DMS153 treated with DMSO at 0.1 percent for 48 hours (cell line): ENCODE data around the gene PCDHGB3.
"Not testable (repeated sequence)": the region's sequence is repeated elsewhere in the genome, so short reads cannot be mapped to it uniquely, and the experiment has no call there.

Source experiments
- DNase-seq: peaks from one replicate; lab custom pipeline; 2025; ENCODE audit not compliant: unreplicated experiment; lab: John Stamatoyannopoulos, UW

Gene PCDHGB3

DNA sequence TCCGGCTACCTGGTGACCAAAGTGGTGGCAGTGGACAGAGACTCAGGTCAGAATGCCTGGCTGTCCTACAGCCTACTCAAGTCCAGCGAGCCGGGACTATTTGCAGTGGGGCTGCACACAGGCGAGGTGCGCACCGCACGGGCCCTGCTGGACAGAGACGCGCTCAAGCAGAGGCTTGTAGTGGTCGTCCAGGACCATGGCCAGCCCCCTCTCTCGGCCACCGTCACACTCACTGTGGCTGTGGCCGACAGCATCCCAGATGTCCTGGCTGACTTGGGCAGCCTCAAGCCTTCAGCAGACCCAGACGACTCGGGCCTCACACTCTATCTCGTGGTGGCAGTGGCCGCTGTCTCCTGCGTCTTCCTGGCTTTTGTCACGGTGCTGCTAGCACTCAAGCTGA lies 13.1 kb upstream of the PCDHGB3 start:
- no peak for DNase-seq

DNA sequence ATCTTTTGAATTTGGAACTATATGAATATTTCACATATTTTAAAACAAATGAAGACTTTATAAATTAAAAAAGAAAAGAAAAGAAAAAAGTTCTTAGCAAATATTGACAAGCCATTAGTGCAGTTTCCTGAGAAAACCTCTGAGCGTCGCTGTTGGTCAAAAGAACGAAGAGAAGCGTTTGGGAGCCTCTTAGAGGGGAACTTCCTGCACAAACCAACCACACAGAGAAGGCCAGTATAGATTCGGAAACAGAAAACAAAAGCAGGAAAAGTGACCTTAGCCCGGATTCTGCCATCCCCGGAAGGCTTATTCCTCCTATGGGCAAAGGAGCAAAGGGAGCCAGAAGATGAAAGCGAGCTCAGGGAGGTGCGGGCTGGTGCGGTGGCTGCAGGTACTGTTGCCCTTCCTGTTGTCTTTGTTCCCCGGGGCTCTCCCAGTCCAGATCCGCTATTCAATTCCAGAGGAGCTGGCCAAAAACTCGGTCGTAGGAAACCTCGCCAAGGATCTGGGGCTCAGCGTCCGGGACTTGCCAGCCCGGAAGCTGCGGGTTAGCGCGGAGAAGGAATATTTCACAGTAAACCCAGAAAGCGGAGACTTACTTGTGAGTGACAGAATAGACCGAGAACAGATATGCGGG lies 10.1 kb upstream of the PCDHGB3 start, which contains the start of gene PCDHGB2:
TSS of gene PCDHGB2 (plus strand) at position 205 of the 637 bp plus-strand sequence. CDS start at position 347, 142 bp downstream.
- DNase-seq: no peak

GRCh38 chr5:141360685-141361084 lies 9.4 kb upstream of the PCDHGB3 start:
- no peak for DNase-seq

DNA sequence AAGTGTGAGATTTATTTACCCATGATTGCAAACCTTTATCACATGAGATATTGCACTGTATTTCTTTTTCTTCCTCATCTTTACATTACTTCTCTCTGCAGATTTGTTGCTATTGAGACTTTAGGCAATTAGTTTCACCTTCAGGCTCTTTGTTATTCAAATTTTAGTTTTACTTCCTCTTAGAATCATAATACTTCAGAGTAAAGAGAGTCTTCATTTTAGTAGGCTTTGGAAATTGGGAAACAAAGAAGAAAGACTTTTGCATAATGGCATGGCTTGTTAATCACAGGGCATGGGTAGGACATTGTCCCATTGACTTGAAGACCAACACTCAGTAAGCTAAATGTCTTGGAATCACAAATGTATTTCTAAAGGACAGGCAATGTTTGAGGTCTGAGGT lies 7.3 kb upstream of the PCDHGB3 start:
- DNase-seq: no peak

- no peak for DNase-seq
Observed at GRCh38 chr5:141363952-141364660, 5.9 kb upstream of the PCDHGB3 start, which contains the start of gene PCDHGA5. Gene PCDHGA5, plus strand, starts transcription at chr5:141364162. Its CDS starts 169 bp downstream, at chr5:141364331.

DNA sequence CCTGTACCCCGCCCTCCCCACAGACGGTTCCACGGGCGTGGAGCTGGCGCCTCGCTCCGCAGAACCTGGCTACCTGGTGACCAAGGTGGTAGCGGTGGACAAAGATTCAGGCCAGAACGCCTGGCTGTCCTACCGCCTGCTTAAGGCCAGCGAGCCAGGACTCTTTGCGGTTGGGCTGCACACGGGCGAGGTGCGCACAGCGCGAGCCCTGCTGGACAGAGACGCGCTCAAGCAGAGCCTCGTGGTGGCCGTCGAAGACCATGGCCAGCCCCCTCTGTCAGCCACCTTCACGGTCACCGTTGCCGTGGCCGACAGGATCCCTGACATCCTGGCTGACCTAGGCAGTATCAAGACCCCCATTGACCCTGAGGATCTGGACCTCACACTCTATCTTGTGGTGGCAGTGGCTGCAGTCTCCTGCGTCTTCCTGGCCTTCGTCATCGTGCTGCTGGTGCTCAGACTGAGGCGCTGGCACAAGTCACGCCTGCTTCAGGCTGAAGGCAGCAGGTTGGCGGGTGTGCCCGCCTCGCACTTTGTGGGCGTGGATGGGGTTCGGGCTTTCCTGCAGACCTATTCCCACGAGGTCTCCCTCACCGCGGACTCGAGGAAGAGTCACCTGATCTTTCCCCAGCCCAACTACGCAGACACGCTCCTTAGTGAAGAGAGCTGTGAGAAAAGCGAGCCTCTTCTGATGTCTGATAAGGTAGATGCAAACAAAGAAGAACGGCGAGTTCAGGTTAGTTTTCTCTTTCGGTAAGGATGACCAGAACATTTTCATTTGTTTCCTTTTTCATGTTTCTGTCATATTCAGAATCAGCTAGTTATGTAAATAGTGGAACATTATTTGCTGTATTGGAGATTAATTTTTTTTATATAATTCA lies 3.8 kb upstream of the PCDHGB3 start:
- no peak for DNase-seq

DNA sequence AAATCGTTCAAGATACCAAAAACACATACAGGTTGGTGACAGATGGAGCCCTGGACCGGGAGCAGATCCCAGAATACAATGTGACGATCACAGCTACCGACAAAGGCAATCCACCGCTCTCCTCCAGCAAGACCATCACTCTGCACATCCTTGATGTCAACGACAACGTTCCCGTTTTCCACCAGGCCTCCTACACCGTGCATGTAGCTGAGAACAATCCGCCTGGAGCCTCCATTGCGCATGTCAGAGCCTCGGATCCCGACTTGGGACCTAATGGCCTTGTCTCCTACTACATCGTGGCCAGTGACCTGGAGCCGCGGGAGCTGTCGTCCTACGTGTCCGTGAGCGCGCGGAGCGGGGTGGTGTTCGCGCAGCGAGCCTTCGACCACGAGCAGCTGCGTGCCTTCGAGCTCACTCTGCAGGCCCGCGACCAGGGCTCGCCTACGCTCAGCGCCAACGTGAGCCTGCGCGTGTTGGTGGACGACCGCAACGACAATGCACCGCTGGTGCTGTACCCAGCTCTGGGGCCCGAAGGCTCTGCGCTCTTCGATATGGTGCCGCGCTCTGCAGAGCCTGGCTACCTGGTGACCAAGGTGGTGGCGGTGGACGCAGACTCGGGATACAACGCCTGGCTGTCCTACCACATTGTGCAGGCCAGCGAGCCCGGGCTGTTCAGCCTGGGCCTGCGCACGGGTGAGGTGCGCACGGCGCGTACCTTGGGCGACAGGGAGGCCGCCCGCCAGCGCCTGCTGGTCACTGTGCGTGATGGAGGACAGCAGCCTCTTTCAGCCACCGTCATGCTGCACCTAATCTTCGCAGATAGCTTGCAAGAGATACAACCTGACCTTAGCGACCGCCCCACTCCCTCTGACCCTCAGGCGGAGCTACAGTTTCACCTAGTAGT lies 1.8 kb downstream of the PCDHGB3 start:
- DNase-seq: no peak

GRCh38 chr5:141373673-141374317 lies 3.8 kb downstream of the PCDHGB3 start, which contains the start of gene PCDHGA6:
Gene PCDHGA6, plus strand, starts transcription at chr5:141373891. Its CDS starts 193 bp downstream, at chr5:141374084.
- no peak for DNase-seq

DNA sequence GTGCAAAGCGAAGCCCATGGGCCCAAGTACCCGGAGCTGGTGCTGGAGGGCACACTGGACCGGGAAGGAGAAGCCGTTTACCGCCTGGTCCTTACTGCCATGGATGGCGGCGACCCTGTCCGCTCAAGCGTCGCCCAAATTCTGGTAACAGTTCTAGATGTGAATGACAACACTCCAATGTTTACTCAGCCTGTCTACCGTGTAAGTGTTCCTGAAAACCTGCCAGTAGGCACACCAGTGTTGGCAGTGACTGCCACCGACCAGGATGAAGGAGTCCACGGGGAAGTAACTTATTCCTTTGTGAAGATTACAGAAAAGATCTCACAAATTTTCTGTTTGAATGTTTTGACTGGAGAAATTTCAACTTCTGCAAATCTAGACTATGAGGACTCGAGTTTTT lies 4.6 kb downstream of the PCDHGB3 start:
- DNase-seq: no peak

- DNase-seq: not testable (repeated sequence)
Observed at GRCh38 chr5:141375444-141376155, 5.6 kb downstream of the PCDHGB3 start.

DNA sequence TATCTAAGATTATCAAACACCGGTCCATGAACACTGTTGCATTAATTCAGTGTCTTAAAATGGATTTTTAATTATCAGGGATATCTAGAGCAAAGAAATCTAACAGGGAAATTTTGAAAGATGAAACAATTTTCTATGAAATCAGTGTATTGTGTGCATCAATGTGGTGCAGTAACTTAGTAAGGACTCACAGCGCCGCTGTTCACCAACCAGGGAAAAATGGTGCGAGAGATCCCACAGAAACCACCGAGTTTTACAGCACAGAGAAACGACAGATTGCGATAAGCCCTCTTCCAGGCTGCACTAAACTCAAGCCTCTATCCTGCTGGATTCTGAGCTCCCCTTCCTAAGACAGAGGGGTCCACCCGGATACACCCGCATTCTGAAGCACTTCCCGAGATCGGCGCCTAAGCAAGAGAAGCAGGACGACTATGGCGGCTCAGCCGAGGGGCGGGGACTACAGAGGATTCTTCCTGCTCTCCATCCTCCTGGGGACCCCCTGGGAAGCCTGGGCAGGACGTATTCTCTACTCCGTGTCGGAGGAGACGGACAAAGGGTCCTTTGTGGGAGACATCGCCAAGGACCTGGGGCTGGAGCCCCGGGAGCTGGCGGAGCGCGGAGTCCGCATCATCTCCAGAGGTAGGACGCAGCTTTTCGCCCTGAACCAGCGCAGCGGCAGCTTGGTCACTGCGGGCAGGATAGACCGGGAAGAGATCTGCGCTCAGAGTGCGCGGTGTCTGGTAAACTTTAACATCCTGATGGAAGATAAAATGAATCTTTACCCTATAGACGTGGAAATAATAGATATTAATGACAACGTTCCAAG lies 12.6 kb downstream of the PCDHGB3 start, which contains the start of gene PCDHGA7:
TSS of gene PCDHGA7 (plus strand) at position 274 of the 826 bp plus-strand sequence. CDS start at position 432, 158 bp downstream.
- no peak for DNase-seq

DNA sequence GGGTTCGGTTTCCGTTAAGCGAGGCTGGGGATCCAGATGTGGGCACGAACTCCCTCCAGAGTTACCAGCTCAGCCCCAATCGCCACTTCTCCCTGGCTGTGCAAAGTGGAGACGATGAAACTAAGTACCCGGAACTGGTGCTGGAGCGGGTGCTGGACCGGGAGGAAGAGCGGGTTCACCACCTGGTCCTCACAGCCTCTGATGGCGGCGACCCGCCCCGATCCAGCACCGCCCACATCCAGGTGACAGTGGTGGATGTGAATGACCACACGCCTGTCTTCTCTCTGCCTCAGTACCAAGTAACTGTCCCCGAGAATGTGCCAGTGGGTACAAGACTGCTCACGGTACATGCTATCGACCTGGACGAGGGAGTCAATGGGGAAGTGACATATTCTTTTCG lies 13.3 kb downstream of the PCDHGB3 start:
- no peak for DNase-seq

DNA sequence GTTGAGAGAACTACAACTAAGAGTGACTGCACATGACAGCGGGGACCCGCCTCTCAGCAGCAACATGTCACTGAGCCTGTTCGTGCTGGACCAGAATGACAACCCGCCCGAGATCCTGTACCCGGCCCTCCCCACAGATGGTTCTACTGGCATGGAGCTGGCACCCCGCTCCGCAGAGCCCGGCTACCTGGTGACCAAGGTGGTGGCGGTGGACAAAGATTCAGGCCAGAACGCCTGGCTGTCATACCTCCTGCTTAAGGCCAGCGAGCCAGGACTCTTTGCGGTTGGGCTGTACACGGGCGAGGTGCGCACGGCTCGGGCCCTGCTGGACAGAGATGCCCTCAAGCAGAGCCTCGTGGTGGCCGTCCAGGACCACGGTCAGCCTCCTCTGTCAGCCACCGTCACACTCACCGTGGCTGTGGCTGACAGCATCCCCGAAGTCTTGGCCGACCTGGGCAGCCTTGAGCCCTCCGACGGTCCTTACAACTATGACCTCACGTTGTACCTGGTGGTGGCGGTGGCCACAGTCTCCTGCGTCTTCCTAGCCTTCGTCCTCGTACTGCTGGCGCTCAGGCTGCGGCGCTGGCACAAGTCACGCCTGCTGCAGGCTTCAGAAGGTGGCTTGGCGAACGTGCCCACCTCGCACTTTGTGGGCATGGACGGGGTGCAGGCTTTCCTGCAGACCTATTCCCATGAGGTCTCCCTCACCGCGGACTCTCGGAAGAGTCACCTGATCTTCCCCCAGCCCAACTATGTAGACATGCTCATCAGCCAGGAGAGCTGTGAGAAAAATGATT lies 14.6 kb downstream of the PCDHGB3 start:
- no peak for DNase-seq

GRCh38 chr5:141387557-141388311 lies 17.7 kb downstream of the PCDHGB3 start, which contains the start of gene PCDHGB4:
Gene PCDHGB4, plus strand, starts transcription at chr5:141387698. Its CDS starts 187 bp downstream, at chr5:141387885.
- not testable (repeated sequence) for DNase-seq

DNA sequence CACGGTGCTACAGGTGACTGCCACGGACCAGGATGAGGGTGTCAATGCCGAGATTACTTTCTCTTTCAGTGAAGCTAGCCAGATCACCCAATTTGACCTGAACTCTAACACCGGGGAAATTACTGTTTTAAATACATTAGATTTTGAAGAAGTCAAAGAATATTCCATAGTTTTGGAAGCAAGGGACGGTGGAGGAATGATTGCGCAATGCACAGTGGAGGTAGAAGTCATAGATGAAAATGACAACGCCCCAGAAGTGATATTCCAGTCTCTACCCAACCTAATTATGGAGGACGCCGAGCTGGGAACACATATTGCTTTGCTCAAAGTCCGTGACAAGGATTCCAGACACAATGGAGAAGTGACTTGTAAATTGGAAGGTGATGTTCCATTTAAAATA lies 18.6 kb downstream of the PCDHGB3 start:
- no peak for DNase-seq
